Stomach smooth muscle (tissue), 2 donors: ENCODE results near the gene CRIP3.
"Not testable (repeated sequence)": the region's sequence is repeated elsewhere in the genome, so short reads cannot be mapped to it uniquely, and the experiment has no call there.

ENCODE experiments used
- H3K27ac ChIP-seq: one replicate; pipeline ENCODE4 v1.7.0; 2013; ENCODE audit warnings: mild to moderate bottlenecking, low read length, inconsistent platforms
- H3K27me3 ChIP-seq, 2 donors: one replicate each; pipeline ENCODE4 v1.7.0; 2013; ENCODE audit warnings: low read length in 2 of 2; ENCODE audit not compliant: insufficient read depth in 2 of 2, control insufficient read depth in 1 of 2
- H3K36me3 ChIP-seq, 2 donors: one replicate each; pipeline ENCODE4 v1.7.0; 2013; ENCODE audit warnings: low read length in 2 of 2; ENCODE audit not compliant: control insufficient read depth in 2 of 2, insufficient read depth in 2 of 2
- H3K4me1 ChIP-seq: one replicate; pipeline ENCODE4 v1.7.0; 2013; ENCODE audit warnings: low read length; ENCODE audit not compliant: control insufficient read depth, insufficient read depth
- H3K4me3 ChIP-seq, 2 donors: one replicate each; pipeline ENCODE4 v1.7.0; 2013; ENCODE audit warnings: low read length in 2 of 2
- H3K9ac ChIP-seq, 2 donors: one replicate each; pipeline ENCODE4 v1.7.0; 2013; ENCODE audit warnings: low read length in 2 of 2, mild to moderate bottlenecking in 1 of 2
- H3K9me3 ChIP-seq, 2 donors: one replicate each; pipeline ENCODE4 v1.7.0; 2013; ENCODE audit warnings: low read length in 2 of 2; ENCODE audit not compliant: control insufficient read depth in 2 of 2
- donor health status: healthy.
- donor health status: Pancreatic carcinoma.

The CRIP3 gene

GRCh38 chr6:43307451-43308100 is 1.1 kb downstream of the CRIP3 start:
- H3K27ac ChIP-seq = no peak overlapping the region
- no peak overlapping the region for H3K4me3 ChIP-seq
- H3K9me3 ChIP-seq = no peaks in the 10 kb centered on the region
- no peak overlapping the region for H3K9ac ChIP-seq
- no peaks in the 10 kb centered on the region for H3K36me3 ChIP-seq
- H3K27me3 ChIP-seq = peaks cover 13 to 18% of the 10 kb centered on the region in 2 donors
- peaks cover 8% of the 10 kb centered on the region for H3K4me1 ChIP-seq

- Histone ChIP-seq H3K4me3 (no peak overlapping the region), H3K27ac (no peak overlapping the region), H3K36me3 (no peaks in the 10 kb centered on the region), H3K9me3 (no peaks in the 10 kb centered on the region), H3K27me3 (peaks cover 13 to 23% of the 10 kb centered on the region in 2 donors), H3K9ac (no peak overlapping the region), H3K4me1 (peaks cover 8% of the 10 kb centered on the region)
Observed at GRCh38 chr6:43306086-43306485, 2.5 kb downstream of the CRIP3 start.

- no peaks in the 10 kb centered on the region for H3K9me3 ChIP-seq
- H3K36me3 ChIP-seq = no peaks in the 10 kb centered on the region
- H3K9ac ChIP-seq = no peak overlapping the region
- H3K4me1 ChIP-seq = peaks cover 8% of the 10 kb centered on the region
- no peak overlapping the region for H3K27ac ChIP-seq
- H3K4me3 ChIP-seq = no peak overlapping the region
- H3K27me3 ChIP-seq = peaks cover 16 to 25% of the 10 kb centered on the region in 2 donors
Observed at GRCh38 chr6:43304882-43305281, 3.7 kb downstream of the CRIP3 start.

- H3K4me1 ChIP-seq = peaks cover 8% of the 10 kb centered on the region
- H3K27me3 ChIP-seq = peaks cover 20 to 29% of the 10 kb centered on the region in 2 donors
- H3K36me3 ChIP-seq = no peaks in the 10 kb centered on the region
- H3K9me3 ChIP-seq = no peaks in the 10 kb centered on the region
- no peak overlapping the region for H3K9ac ChIP-seq
- H3K27ac ChIP-seq = no peak overlapping the region
- H3K4me3 ChIP-seq = no peak overlapping the region
Observed at GRCh38 chr6:43304361-43304760, 4.3 kb downstream of the CRIP3 start.

GRCh38 chr6:43303751-43304331 is 4.8 kb downstream of the CRIP3 start:
- Histone ChIP-seq H3K27me3 (peaks cover 23 to 28% of the 10 kb centered on the region in 2 donors), H3K4me1 (peaks cover 8% of the 10 kb centered on the region), H3K4me3 (no peak overlapping the region), H3K9me3 (no peaks in the 10 kb centered on the region), H3K9ac (no peak overlapping the region), H3K36me3 (no peaks in the 10 kb centered on the region), H3K27ac (no peak overlapping the region)

- not testable (repeated sequence) for H3K4me1 ChIP-seq, H3K9ac ChIP-seq, H3K4me3 ChIP-seq, H3K27ac ChIP-seq, H3K36me3 ChIP-seq, H3K9me3 ChIP-seq
- peaks cover 28% of the 10 kb centered on the region in 2 donors for H3K27me3 ChIP-seq
Observed at GRCh38 chr6:43303006-43303405, 5.6 kb downstream of the CRIP3 start.

GRCh38 chr6:43302126-43302525 is 6.5 kb downstream of the CRIP3 start:
- no peaks in the 10 kb centered on the region for H3K4me1 ChIP-seq
- no peak overlapping the region for H3K9ac ChIP-seq
- no peak overlapping the region for H3K4me3 ChIP-seq
- no peaks in the 10 kb centered on the region for H3K9me3 ChIP-seq
- no peak overlapping the region for H3K27ac ChIP-seq
- peaks cover 26 to 31% of the 10 kb centered on the region in 2 donors for H3K27me3 ChIP-seq
- no peaks in the 10 kb centered on the region for H3K36me3 ChIP-seq

- H3K27me3 ChIP-seq = peaks cover 24 to 27% of the 10 kb centered on the region in 2 donors
- H3K4me3 ChIP-seq = no peak overlapping the region
- no peaks in the 10 kb centered on the region for H3K36me3 ChIP-seq
- no peaks in the 10 kb centered on the region for H3K4me1 ChIP-seq
- no peak overlapping the region for H3K9ac ChIP-seq
- no peak overlapping the region for H3K27ac ChIP-seq
- H3K9me3 ChIP-seq = no peaks in the 10 kb centered on the region
Observed at GRCh38 chr6:43301081-43301870, 7.3 kb downstream of the CRIP3 start.

- no peak overlapping the region for H3K4me3 ChIP-seq
- H3K36me3 ChIP-seq = no peaks in the 10 kb centered on the region
- no peaks in the 10 kb centered on the region for H3K9me3 ChIP-seq
- no peaks in the 10 kb centered on the region for H3K4me1 ChIP-seq
- no peak overlapping the region for H3K9ac ChIP-seq
- peaks cover 23 to 24% of the 10 kb centered on the region in 2 donors for H3K27me3 ChIP-seq
- no peak overlapping the region for H3K27ac ChIP-seq
Observed at GRCh38 chr6:43299338-43300293, 9.0 kb downstream of the CRIP3 start.
